LoVo (cell line): ENCODE data around the gene KCNG3.
"Not testable (repeated sequence)": the region's sequence is repeated elsewhere in the genome, so short reads cannot be mapped to it uniquely, and the experiment has no call there.

Source experiments
- DNase-seq: peaks from one replicate; pipeline ENCODE4 v3.0.0-alpha.2; 2016; ENCODE audit warnings: low spot score

Gene KCNG3

DNA sequence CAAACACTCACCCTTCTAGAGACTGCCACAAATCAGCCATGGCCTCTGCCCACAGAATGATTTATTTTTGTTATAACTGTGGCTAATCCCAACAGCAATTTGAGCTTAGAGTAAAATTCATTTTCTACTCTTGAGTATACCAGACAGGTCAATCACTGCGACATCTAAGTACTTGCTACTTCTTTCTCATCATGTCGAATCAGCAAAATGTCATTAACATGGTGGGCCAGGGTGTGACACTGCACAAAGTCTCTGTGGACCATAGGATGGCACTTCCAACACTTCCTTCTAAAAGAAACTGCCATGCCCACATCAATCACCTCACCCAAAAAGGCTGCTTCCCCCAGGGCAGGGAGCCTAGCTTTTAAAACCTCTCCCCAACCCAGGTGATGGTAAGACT, 64.4 kb downstream of the KCNG3 start:
- no peak for DNase-seq

- no peak for DNase-seq
These were observed 68.1 kb downstream of the KCNG3 start for GRCh38 chr2:42425697-42426096.

DNA sequence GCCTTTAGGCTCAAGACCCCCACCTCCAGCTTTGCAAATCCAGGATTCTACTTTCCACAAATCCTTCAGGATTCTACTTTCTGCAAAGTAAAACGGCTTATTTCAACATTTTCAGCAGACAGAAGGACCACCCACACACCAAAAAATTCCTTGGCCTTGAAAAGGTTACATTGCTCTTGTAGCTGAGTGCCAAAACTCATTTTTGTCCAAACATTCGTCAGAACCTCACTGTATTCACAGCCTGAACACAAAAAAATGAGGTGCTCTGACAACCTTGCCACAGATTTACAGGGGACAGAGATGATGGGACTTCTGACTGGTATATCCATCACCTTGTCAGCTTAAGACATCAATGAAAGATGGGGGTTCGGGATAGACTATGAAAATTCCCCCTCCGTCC, 69.7 kb downstream of the KCNG3 start:
- DNase-seq, result no peak

- DNase-seq, result no peak
These were observed 72.1 kb downstream of the KCNG3 start for GRCh38 chr2:42421601-42422239.

DNA sequence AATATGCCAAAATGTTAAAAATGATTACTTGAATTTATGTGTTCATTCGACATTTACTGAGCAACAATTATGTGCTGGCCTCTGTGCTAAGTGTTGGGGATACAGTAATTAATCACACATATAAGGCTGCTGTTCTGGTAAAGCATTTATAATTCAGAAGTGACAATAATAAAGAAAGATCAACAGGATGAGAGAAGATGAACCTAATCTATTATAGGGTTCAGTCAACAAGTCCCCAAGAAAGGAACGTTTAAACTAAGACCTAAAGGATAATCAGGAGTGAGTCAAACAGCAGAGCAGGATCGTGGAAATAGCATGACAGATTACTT, 72.7 kb downstream of the KCNG3 start:
- no peak for DNase-seq

DNA sequence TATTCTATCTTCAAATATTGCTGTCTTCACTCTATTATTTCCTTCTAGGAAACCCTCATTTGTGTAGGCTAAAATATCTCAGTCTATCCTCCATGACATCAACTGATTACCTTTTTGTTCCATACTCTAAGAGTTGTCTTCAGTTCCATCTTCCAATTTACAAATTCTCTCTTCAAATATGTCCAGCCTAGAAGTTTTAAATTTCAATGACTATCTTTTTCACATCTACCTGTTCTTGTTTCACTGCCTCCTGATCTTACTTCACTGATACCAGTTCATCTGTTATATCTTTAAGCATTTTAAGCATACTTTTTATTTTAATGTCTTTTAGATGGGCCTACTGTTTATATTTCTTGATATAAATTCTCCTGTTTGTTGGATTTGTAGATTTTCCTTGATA, 79.1 kb downstream of the KCNG3 start:
- no peak for DNase-seq

GRCh38 chr2:42414158-42414557, 79.6 kb downstream of the KCNG3 start:
- DNase-seq, result no peak

GRCh38 chr2:42410742-42411514, 82.9 kb downstream of the KCNG3 start:
- no peak for DNase-seq

GRCh38 chr2:42408009-42408408, 85.8 kb downstream of the KCNG3 start:
- DNase-seq, result no peak

- DNase-seq, result no peak
These were observed 86.3 kb downstream of the KCNG3 start for GRCh38 chr2:42407476-42407875.

- DNase-seq, result no peak
These were observed 89.1 kb downstream of the KCNG3 start for GRCh38 chr2:42404676-42405075.

DNA sequence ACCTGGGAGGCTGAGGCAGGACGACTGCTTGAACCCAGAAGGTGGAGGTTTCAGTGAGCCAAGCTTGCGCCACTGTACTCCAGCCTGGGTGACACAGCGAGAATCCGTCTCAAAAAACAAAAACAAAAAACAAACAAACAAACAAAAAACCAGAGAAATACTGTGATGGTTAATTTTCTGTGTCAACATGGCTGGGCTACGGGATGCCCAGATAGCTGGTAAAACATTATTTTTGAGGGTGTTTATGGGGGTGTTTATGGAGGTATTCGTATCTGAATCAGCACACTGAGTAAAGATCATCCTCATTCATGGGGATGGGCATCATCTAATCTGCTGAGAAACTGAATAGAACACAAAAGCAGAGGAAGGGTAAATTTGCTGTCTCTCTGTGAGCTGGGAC, 92.0 kb downstream of the KCNG3 start:
- no peak for DNase-seq

- DNase-seq, result not testable (repeated sequence)
These were observed 95.7 kb downstream of the KCNG3 start for GRCh38 chr2:42398052-42398451.

DNA sequence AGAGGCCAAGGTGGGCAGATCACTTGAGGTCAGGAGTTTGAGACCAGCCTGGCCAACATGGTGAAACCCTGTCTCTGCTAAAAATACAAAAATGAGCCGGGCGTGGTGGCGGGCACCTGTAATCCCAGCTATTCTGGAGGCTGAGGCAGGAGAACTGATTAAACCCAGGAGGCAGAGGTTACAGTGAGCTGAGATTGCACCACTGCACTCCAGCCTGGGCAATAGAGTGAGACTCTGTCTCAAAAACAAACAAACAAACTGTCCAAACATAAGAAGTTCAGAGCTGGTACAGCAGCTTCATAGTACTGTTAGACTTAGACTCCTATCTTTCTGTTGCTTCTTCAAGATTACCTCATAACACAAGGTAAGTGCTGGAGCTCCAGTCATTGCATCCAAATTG, 100.5 kb downstream of the KCNG3 start:
- not testable (repeated sequence) for DNase-seq

DNA sequence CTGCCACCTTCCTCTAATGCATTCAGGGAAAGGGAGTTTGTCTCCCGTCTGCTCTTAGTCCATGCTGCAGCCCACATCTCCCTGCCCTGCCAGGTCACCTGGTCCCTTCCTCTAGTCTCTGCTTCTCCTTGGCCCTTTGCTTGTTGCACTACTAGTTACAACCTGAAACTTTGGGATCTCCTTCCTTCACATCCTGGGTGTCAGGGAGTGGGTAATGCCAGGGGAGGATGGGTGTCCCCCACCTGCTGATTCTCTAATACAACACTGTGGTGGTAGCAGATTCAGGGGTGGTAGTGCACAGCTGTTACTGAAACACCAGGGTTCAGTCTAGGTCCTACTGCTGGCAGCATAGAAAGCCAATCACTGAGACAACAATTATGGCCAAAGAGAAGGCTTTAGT, 101.6 kb downstream of the KCNG3 start:
- DNase-seq, result no peak
